ENCODE results near the gene SLX9.

Gene SLX9

GRCh38 chr21:44939532-44940115, at the start of gene SLX9:
Gene SLX9, plus strand, starts transcription at chr21:44940029. Its CDS starts 29 bp downstream, at chr21:44940058.
- peak; percentile 89 for DNase-seq

GRCh38 chr21:44890338-44890931, 49.4 kb upstream of the SLX9 start:
- no peak for DNase-seq

DNA sequence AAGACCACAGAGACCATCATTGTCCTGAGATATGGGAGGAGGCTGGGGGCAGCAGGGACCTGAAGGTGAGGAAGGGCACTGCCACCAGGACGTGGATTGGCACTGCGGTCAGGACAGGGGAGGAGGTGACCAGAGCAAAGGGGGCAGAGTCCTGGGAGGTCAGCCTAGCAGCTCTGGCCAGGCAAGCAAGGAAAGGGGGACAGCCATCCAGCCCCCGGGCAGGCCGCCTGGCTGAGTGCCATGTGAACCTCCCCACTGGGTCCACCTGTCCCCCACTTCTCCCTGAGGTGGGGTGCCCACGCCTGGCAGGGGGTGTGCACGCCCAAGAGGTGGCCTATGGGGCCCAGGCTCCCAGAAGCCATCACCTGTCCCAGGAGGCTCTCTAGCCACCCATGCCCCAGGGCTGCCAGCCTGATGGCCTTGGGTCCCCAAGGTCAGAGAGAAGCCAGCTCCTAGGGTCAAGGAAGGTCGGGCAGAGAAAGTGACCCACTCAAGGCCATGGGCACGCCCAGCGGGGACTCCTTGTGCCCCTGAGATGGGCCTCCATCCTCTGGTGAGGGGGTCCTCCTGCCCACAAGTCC, 48.8 kb upstream of the SLX9 start:
- no peak for DNase-seq

DNA sequence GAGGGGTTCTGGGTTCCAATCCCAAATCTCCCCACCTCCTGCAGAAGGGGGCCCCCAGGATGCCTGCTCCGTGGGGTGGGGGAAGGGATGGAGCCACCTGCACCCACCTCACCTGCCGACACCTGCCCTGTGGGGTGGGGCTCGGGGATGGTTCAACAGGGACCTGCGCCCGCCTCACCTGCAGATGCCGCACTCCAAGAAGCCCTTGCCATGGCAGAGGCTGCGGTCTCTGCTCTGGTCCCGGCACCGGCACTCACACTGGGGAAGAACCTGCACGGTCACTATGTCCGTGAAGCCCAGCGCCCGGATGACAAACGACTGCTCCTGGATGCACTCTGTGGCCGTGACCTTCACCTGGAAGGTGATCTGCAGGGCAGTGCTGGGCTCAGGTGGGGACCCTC, 48.2 kb upstream of the SLX9 start:
- no peak for DNase-seq

DNA sequence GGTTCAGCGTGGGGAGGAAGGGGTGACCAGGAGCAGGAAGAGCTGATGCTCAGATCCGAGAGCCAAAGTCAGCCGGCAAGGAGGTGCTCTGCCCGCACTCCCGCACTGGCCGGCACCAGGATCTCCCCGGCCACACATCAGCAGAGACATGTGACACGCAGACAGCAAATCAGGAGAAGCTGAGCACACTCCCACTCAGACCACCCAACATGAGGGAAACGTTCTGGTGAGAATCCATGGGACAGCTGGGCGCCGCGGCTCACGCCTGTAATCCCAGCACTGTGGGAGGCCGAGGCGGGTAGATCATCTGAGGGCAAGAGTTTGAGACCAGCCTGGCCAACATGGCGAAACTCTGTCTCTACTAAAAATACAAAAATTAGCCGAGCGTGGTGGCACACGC, 47.7 kb upstream of the SLX9 start:
- DNase-seq: no peak

DNA sequence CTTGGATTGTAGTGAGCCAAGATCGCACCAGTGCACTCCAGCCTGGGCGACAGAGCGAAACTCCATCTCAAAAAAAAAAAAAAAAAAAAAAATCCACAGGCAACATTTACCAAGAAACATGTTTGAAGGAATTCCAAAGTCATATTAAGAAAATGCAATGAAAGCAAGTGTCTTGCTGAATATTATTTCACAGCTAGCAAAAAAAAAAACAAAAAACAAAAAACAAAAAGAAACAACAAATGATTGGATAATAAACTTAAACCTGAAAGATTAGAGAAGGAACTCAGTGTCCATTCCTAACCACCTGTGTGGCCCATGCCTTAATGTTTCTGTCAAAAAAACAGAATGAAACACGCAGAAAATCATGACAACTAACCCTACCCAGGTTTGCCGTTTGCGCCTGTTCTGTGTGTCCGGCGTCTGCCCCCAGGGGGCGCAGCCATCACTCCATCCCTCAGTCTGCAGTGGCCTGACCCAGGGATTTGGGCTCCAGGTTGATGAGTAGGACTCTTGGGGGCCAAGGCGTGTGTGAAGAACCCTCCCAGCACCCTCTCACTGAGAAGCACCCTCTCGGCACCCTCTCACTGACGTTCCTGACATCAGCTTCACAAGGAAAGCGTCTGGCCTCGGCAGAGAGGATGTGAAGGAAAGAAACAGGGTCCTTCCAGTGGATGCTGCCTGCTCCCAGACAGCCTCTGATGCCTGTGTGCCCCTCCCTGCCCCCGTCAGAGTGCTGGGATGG, 47.1 kb upstream of the SLX9 start:
- DNase-seq: peak; percentile 85

- no peak for DNase-seq
Measured at GRCh38 chr21:44893278-44893556, 46.6 kb upstream of the SLX9 start.

DNA sequence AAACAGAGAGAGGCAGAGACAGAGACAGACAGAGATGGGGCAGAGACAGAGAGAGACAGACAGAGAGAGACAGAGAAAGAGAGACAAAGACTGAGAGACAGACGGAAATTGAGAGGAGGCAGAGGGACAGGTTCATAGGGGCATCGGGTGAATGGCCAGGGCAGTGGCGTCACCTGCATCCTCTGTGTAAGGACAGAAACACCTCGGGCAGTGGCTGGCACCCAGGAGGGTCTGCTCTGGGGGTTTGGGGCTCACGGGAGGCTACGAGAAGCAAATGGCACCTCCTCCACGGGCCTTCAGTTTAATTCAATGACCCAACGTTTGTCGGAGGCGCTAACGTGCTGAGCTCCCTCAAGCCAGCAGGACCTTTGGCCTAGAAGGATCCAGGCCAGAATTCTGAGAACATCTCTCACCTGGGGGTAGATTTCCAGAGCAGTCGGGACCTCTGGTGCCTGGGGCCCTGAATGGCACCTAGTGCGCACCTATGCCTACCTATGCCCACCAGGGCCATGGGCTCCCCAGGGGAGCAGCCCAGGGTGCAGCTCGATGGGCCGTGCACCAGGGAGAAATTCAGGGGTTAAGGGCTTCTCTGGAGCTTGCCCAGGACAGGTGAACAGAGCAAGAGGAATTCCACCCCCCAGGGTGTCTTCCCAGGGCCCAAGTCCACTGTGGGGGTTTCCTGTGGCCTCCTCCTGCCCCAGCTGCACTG, 45.7 kb upstream of the SLX9 start:
- no peak for DNase-seq

GRCh38 chr21:44894687-44895302, 45.0 kb upstream of the SLX9 start:
- no peak for DNase-seq

- DNase-seq: no peak
Measured at GRCh38 chr21:44895859-44896258, 44.0 kb upstream of the SLX9 start.

- no peak for DNase-seq
Measured at GRCh38 chr21:44896561-44897286, 43.1 kb upstream of the SLX9 start.

DNA sequence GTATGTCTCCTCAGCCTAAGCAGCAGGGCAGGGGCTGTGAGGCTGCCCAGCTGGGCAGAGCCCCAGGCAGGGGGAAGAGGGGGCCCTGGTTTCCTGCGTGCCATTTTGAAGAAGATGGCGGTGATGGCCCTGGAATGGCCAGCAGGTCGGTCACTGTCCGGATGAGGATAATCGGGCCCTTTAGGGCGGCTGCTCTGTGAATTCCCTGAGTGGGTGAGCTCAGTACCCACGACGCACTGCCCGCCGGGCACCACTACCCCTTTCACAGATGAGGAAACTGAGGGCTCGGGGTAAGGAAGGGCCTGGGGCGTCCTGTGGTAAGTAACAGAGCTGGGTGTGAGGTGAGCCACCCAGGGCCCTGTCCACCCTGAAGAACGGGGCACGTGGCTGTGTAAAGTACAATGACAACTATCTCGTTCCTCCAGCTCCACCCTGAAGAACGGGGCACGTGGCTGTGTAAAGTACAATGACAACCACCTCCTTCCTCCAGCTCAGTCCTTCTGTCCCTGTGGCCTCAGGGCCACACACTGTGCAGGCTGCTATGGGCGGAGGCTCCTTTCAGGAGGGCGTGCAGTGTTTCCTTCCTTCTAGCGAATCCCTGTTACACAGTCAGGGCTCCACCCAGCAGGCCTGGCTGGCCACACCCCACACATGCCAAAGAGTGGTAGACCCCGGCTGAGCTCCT, 42.4 kb upstream of the SLX9 start:
- DNase-seq: peak; percentile 82

DNA sequence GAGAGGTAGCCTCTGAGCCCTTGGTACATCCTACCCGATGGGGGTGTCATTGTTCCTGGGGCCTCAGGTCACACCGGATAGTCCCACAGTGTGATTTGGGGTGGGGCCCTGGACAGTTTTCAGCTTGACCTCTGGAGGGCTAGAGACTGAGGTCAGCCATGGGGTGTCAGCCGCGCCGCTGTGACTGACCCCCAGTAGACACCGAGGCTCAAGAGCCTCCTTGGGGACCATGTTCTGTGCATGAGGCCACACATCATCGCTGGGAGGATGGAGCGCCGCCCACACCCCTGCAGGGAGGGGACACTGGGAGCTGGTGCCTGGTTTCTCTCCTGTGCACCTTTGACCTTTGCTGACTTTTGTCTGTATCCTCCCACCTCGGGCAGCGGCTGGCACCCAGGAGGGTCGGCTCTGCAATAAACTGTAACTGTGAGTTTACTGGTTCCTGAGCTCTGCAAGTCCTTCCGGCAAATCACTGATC, 41.8 kb upstream of the SLX9 start:
- DNase-seq: no peak

DNA sequence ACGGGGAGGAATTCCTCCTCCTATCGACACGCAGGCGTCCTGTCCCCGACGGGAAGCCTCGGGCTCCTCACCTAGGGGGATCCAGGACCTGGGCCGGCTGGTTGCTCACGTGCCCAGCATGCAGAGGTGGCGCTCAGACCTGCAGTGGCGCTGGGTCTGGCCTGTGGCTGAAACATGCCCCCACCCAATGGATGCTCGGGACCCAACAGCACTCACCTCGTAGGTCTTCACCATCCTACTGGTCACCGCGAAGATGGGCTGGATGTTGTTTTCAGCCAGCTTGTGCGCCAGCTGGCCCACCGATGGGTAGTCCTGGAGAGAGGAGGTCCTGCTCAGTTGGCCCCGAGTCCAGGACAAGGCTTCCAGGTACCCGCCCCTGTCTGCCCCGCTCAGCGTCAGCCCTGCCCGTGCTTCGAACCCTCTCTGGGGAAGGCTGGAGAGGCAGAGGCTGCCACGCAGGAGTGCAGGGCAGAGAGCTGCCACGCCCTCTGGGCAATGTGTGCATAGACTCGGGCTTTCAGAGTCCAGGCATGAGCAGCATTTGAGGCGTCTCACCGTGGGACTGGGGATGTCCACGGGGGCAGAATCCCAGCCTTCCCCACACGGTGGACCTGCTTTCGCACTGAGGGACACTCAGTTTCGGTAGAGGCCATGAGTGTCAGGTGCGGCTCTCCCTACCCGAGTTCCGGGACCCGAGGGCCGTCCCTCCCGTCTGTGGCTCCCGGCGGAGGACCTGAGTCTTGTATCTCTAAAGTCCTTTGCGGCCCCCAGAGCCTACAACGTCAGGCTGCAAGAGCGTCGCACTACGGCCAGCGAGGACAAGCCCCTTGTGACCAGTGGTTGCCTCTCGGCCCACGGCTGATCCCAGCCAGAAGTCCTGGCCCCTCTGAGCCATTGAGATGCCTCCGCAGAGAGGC, 40.7 kb upstream of the SLX9 start:
- DNase-seq: no peak

- no peak for DNase-seq
Measured at GRCh38 chr21:44899768-44900558, 39.9 kb upstream of the SLX9 start.

DNA sequence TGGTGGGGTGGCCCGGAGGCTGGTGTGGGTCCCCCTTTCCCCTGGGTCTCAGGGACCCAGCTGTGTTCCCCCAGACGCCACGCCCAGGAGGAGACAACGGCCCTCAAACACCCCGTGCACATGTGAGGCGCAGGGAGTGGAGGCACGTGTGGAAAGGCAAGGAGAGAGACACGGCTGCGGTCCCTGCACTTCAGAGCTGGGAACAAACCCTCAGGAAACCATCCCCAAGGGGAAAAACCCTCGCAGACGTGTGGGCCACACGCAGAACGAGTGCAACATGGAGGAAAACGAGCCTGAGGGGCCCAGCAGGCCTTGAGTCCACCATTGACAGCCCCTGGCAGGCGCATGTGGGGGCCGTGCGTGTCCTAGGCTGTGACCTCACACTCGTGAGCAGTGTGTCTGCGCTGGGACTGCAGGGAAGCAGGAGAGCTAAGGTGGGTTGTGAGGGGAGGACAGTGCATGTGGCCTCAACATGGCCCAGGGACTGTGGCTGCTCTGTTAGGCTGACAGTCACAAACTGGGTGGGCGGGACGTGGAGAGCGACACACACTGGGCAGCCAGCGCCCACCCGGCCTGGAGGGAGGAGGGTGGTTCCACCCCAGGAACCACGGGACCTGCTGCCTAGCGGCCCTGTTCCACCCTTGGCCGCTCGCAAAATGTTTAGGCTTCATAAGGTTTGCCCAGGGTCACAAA, 39.1 kb upstream of the SLX9 start:
- no peak for DNase-seq

DNA sequence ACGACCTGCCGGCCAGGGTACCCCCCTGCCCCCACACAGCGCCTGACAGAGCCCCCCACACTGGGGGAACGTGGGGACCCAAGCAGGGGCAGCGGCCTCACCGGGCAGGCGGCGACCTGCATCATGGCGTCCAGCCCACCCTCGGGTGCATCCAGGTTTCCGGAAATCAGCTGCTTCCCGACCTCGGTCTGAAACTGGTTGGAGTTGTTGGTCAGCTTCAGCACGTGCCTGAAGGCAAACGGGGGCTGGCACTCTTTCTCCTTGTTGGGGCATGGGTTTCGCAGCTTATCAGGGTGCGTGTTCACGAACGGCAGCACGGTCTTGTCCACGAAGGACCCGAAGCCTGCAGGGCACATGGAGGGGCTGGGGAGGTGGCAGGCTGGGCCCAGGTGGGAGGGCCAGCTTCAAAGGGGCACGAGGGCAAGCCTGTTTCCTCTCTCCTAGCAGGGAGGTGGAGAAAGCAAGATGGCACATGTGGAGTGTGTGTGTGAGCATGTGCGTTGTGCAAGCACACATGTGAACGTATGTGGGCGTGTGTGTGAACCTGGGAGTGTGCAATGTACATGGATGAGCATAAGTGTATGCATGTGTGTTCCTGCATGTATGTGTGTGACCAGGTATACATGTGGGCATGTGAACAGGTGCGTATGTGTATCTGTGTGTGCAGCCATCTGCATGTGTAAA, 38.3 kb upstream of the SLX9 start:
- no peak for DNase-seq

DNA sequence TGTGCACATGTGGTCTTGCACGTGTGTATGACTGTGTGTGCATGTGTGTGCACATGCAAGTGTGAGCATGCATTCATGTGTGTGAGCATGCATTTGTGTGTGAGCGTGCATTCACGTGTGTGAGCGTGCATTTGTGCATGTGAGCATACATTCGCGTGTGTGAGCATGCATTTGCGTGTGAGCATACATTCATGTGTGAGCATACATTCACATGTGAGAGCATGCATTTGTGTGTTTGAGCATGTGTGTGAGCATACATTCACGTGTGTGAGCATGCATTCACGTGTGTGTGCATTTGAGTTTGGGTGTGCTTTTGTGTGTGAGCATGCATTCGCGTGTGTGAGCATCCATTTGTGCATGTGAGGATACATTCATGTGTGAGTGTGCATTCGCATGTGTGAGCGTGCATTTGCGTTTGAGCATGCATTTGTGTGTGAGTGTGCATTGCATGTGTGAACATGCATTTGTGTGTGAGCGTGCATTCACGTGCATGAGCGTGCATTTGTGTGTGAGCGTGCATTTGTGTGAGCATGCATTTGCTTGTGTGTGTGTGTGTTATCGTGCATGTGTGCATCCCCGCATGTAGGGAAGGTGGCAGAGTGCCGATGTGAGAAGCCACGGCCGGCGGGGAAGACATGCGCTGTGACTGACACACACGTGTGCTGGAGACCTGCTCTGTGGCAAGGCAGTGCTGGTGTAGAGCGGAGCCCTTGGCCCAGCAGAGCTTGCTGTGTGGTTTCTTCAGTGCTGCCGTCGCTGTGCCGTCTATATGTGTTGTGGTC, 37.4 kb upstream of the SLX9 start:
- DNase-seq: no peak
